Type B pancreatic cell (in vitro differentiated cells): ENCODE results near the gene HCN2. TPM values are rescaled to one million over a fixed set of nuclear protein-coding genes. Genes with fewer than 3 reads are reported as not detected.

Experiments used
- DNase-seq: peaks from one replicate; pipeline ENCODE4 v3.0.0; 2021; ENCODE audit warnings: mixed read lengths; ENCODE audit not compliant: unreplicated experiment; ENCODE audit errors: extremely low spot score
- H3K27ac Mint-ChIP-seq: 2 replicates; pipeline ENCODE4 v1.8.0; 2021; ENCODE audit warnings: mild to moderate bottlenecking, mixed read lengths
- H3K27me3 Mint-ChIP-seq: 2 replicates; pipeline ENCODE4 v1.8.0; 2021; ENCODE audit warnings: mixed read lengths
- H3K36me3 Mint-ChIP-seq: 2 replicates; pipeline ENCODE4 v1.8.0; 2021; ENCODE audit warnings: mixed read lengths
- H3K4me1 Mint-ChIP-seq: one replicate; pipeline ENCODE4 v1.8.0; 2021; ENCODE audit warnings: mixed read lengths; ENCODE audit not compliant: unreplicated experiment
- H3K4me3 Mint-ChIP-seq: 2 replicates; pipeline ENCODE4 v1.8.0; 2021; ENCODE audit warnings: mild to moderate bottlenecking, mixed read lengths
- H3K9me3 Mint-ChIP-seq: 2 replicates; pipeline ENCODE4 v1.8.0; 2021; ENCODE audit warnings: mixed read lengths
- total RNA-seq: library from RNA; stranded (reverse); gene quantifications from 2 replicates; pipeline ENCODE4 v1.2.1, GENCODE V29; 2021; ENCODE audit warnings: low replicate concordance
- TF ChIP-seq, protein P1 (sequence below): fragments of 200-600 bp; sonication (generic); conservative IDR thresholded peaks from 2 replicates; pipeline ENCODE4 v1.5.0; 2021; ENCODE audit warnings: antibody characterized with exemption, mild to moderate bottlenecking

The HCN2 gene
- total RNA-seq, 1 donor from 2014 or later, result 1.4 TPM

DNA sequence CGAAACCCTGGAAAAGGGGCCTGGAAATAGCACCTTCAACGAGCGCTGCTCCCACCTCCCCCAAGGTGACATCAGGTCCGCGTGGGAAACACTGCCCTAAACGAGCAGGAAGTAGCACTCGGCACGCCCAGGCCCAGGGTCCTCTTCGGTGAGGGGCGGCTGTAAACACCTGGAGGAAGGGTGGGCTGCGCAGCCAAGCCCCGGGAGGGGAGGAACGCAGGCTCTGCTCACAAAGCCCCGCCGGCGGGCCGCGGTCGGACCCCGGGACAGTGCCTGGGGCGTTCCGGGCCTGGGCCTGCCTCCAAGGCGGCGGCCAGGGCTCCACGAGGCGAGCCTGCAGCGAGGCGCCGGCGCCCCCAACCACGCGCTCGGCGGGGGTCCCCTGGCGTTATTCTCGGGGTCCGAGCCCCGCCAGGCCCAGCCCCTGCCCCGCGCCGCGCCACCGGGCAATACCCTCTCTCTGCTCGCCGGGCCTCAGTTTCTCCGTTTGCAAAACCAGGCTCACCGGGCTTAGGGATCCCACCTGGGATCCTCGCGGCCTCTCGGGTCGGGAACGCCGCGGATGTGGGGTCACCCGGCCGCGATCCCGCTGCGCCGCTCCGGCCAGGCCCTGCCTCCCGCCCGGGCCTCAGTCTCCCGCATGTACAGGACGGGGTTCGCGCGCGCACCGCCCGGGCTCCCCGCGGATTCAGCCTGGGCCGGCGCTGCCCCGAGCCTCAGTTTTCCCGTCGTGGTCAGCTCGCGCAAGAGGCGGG lies 72.7 kb downstream of the HCN2 start:
- peak overlapping the region; percentile 89 for H3K27ac Mint-ChIP-seq
- peak overlapping the region; percentile 87 for H3K4me3 Mint-ChIP-seq
- no peaks in the 10 kb centered on the region for H3K9me3 Mint-ChIP-seq
- no peaks in the 10 kb centered on the region for H3K27me3 Mint-ChIP-seq
- H3K4me1 Mint-ChIP-seq, result peaks cover 14% of the 10 kb centered on the region
- TF ChIP-seq, protein P1, sequence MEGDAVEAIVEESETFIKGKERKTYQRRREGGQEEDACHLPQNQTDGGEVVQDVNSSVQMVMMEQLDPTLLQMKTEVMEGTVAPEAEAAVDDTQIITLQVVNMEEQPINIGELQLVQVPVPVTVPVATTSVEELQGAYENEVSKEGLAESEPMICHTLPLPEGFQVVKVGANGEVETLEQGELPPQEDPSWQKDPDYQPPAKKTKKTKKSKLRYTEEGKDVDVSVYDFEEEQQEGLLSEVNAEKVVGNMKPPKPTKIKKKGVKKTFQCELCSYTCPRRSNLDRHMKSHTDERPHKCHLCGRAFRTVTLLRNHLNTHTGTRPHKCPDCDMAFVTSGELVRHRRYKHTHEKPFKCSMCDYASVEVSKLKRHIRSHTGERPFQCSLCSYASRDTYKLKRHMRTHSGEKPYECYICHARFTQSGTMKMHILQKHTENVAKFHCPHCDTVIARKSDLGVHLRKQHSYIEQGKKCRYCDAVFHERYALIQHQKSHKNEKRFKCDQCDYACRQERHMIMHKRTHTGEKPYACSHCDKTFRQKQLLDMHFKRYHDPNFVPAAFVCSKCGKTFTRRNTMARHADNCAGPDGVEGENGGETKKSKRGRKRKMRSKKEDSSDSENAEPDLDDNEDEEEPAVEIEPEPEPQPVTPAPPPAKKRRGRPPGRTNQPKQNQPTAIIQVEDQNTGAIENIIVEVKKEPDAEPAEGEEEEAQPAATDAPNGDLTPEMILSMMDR, result no peak
- H3K36me3 Mint-ChIP-seq, result no peaks in the 10 kb centered on the region
- DNase-seq, result no peak

DNA sequence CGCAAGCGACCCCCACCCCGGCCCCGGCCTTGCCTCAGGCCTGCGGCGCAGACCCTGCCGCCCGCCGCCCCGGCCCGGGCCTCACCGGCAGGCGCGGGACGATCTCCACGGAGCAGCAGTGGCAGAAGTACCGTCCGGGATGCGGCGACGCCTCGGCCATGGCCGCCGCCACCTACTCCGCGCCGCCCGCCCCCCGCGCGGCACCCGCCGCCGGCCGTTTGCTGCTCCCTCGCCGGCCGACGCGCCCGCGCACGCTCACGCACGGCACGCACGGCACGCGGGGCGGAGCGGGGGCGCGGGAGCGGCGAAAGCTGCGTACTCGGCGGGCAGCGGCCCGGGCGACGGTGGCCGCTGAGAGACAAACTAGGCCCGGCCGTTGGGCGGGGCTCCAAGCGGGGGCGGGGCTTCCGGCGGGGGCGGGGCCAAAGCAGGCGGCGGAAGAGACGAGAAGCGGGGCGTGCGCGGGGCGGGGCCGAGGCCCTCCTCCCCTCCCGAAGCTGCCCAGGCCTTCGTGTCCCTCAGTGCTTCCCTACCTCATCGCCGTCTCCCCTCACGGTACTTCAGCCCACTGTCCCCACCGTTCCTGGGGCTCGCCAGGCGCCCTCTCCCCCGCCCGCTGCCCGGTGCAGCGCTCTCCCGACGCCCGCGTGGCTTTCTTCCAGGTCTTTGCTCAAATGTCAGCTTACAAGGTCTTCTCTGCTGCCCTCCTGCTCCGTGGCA lies 73.4 kb downstream of the HCN2 start, which contains the start of gene RNF126:
Gene RNF126, minus strand, starts transcription at position 253 of the 720 bp plus-strand sequence. Its CDS starts 93 bp downstream, at position 160.
- peak within 1 kb of the TSS; percentile 92 for H3K27ac Mint-ChIP-seq
- H3K36me3 Mint-ChIP-seq, result no peaks in the 10 kb centered on the region
- H3K4me1 Mint-ChIP-seq, result peaks cover 14% of the 10 kb centered on the region
- DNase-seq, result peak; percentile 94
- H3K4me3 Mint-ChIP-seq, result peak within 1 kb of the TSS; percentile 89
- H3K9me3 Mint-ChIP-seq, result no peaks in the 10 kb centered on the region
- no peaks in the 10 kb centered on the region for H3K27me3 Mint-ChIP-seq
- TF ChIP-seq, protein P1, result no peak

DNA sequence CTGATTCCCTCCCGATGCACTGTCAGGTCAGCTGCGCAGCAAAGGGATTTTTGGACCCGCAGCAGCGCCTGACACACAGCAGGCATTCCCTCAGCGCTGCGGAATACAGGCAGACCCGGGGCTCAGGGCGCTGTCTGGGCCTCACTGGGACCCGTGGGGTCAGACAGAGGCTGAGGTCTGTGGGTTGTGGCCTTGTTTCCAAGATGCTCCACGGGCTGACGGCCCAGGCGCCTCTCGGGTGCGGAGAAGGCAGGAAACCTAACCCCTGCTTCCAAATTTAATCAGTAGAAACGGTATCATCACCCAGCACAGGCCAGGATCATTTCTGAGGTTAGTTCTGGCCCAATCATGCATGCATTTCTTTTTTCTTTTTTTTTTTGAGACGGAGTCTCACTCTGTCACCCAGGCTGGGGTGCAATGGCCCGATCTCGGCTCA lies 74.0 kb downstream of the HCN2 start:
- H3K36me3 Mint-ChIP-seq, result no peaks in the 10 kb centered on the region
- peaks cover 14% of the 10 kb centered on the region for H3K4me1 Mint-ChIP-seq
- peak overlapping the region; percentile 92 for H3K27ac Mint-ChIP-seq
- H3K9me3 Mint-ChIP-seq, result no peaks in the 10 kb centered on the region
- peak overlapping the region; percentile 89 for H3K4me3 Mint-ChIP-seq
- TF ChIP-seq, protein P1, result no peak
- no peaks in the 10 kb centered on the region for H3K27me3 Mint-ChIP-seq
- no peak for DNase-seq

DNA sequence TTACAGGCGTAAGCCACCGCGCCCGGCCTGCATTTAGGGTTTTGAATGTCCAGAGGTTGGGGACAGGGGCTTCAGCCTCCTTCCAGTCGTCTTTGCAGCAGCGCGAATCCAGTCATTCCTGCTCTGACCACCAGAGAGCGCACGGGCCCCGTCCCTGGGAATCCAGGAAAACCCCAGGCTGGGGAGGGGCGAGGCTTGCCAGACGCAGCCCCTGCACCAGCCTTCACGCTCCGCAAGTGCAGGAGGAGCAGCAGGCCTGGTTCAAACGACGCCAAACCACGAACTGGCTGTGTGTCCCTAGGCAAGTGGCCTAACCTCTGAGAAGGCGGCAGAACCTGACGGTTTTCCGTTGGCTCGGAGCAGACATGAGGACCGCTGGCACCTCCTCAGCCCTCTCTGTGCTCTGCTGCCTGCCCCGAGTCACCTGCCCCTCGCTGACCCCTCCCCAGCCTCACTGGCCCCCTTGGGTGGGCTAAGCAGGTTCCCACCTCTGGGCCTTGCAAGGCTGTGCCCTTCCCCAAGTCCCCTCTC lies 75.3 kb downstream of the HCN2 start:
- peak overlapping the region; percentile 87 for H3K27ac Mint-ChIP-seq
- DNase-seq, result peak; percentile 93
- peaks cover 14% of the 10 kb centered on the region for H3K4me1 Mint-ChIP-seq
- peak overlapping the region; percentile 83 for H3K4me3 Mint-ChIP-seq
- H3K9me3 Mint-ChIP-seq, result no peaks in the 10 kb centered on the region
- H3K27me3 Mint-ChIP-seq, result no peaks in the 10 kb centered on the region
- TF ChIP-seq, protein P1, result peak; percentile 97
- H3K36me3 Mint-ChIP-seq, result no peaks in the 10 kb centered on the region

Other genes with a start within 250 kb of the HCN2 start
- 42.3 and 43.3 TPM in 2 replicates for gene MIER2, start 245.1 kb upstream of the HCN2 start, total RNA-seq
- gene C2CD4C, start 180.7 kb upstream of the HCN2 start, total RNA-seq, result 6.0 and 7.2 TPM in 2 replicates
- gene SHC2, start 128.8 kb upstream of the HCN2 start, total RNA-seq, result 35.4 and 40.5 TPM in 2 replicates
- 0.74 and 2.7 TPM in 2 replicates for gene MADCAM1, start 93.4 kb upstream of the HCN2 start, total RNA-seq
- gene TPGS1, start 82.4 kb upstream of the HCN2 start, total RNA-seq, result 18.0 and 26.1 TPM in 2 replicates
- 93.0 and 95.0 TPM in 2 replicates for gene CDC34, start 58.1 kb upstream of the HCN2 start, total RNA-seq
- 0.34 TPM in 1 of 2 replicates, not detected in the other for gene GZMM, start 45.8 kb upstream of the HCN2 start, total RNA-seq
- gene BSG, start 17.3 kb upstream of the HCN2 start, total RNA-seq, result 497 and 522 TPM in 2 replicates
- 52.2 and 59.8 TPM in 2 replicates for gene POLRMT, start 43.7 kb downstream of the HCN2 start, total RNA-seq
- gene FGF22, start 50.0 kb downstream of the HCN2 start, total RNA-seq, result not detected in 2 replicates
- gene RNF126, start 73.3 kb downstream of the HCN2 start, total RNA-seq, result 38.1 and 41.3 TPM in 2 replicates
- 9.3 and 11.0 TPM in 2 replicates for gene FSTL3, start 86.5 kb downstream of the HCN2 start, total RNA-seq
- gene PRSS57, start 105.6 kb downstream of the HCN2 start, total RNA-seq, result not detected in 2 replicates
- 63.3 and 64.1 TPM in 2 replicates for gene PALM, start 119.1 kb downstream of the HCN2 start, total RNA-seq
- gene MISP, start 161.2 kb downstream of the HCN2 start, total RNA-seq, result 9.4 and 20.8 TPM in 2 replicates
- 416 and 496 TPM in 2 replicates for gene PTBP1, start 207.6 kb downstream of the HCN2 start, total RNA-seq
- 9.9 and 29.2 TPM in 2 replicates for gene PLPPR3, start 232.1 kb downstream of the HCN2 start, total RNA-seq
- 0.41 TPM in 1 of 2 replicates, not detected in the other for gene AZU1, start 238.0 kb downstream of the HCN2 start, total RNA-seq